Activated T-helper 9 cell treated with anti-CD3 and anti-CD28 coated beads, Interleukin-2, amount 50 U/mL, for 16 hours (primary cell): ENCODE measurements around the gene IPO13.

Experiments used
- DNase-seq: peaks from one replicate; pipeline ENCODE4 v3.0.0-alpha.2; 2020; ENCODE audit warnings: low read depth

The IPO13 gene

GRCh38 chr1:43952731-43953346, 6.1 kb downstream of the IPO13 start:
- no peak for DNase-seq

DNA sequence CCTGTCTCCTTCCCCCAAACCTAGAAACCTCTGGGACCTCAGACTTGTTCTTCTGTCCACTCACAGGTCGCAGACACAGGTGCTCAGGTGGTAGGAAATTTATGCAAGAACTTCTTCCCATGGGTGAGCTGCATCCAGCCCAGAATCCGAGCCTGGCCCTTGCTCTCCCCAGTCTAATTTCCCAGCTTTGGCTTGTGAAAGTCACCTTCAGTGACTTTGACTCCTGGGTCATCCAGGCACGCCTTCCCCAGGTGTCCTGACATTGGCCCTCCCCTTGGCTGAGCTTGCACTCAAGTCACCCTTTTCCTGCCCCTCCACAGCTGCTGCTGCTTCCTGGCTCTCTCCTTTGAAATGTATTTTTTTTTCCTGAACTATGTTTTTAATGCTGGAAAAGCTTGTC, 6.6 kb downstream of the IPO13 start:
- no peak for DNase-seq

- no peak for DNase-seq
Measured at GRCh38 chr1:43954036-43954435, 7.3 kb downstream of the IPO13 start.

DNA sequence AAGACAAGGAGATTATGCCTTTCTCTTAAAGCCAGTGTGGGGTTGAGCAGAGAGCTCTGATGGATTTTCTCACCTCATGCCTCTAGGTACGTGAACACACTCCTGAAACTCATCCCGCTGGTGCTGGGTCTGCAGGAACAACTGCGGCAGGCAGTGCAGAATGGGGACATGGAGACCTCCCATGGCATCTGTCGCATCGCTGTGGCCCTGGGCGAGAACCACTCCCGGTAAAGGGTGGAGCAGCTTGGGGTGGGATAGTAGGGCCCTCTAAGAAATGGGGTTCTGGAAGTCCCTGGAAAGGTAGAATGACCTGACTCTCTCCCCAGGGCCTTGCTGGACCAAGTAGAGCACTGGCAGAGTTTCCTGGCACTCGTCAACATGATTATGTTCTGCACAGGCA, 9.5 kb downstream of the IPO13 start:
- no peak for DNase-seq

DNA sequence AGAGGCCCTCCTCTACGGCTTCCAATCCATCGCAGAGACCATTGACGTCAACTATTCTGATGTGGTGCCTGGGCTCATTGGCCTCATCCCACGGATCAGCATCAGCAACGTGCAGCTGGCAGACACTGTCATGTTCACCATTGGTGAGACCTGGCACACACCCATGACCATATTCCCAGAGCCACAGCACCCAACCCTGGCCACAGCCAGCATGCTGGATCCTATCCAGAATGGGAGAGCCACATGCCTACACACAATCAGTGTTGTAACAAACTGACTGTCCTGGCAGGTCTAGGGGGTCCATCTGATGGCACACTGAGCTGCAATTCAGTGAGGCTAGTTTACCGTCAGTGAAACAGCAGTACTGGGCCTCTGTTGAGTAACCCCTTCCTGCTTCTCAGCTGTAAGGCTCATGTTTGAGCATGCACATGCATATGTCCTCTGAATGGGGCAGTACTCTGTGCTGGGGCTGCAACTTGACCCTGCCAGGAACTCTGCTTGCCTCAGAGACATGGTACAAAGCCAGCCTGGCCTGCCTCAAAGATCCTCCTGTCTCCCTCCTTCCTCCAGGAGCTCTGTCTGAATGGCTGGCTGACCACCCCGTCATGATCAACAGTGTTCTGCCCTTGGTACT, 10.8 kb downstream of the IPO13 start:
- DNase-seq: no peak

DNA sequence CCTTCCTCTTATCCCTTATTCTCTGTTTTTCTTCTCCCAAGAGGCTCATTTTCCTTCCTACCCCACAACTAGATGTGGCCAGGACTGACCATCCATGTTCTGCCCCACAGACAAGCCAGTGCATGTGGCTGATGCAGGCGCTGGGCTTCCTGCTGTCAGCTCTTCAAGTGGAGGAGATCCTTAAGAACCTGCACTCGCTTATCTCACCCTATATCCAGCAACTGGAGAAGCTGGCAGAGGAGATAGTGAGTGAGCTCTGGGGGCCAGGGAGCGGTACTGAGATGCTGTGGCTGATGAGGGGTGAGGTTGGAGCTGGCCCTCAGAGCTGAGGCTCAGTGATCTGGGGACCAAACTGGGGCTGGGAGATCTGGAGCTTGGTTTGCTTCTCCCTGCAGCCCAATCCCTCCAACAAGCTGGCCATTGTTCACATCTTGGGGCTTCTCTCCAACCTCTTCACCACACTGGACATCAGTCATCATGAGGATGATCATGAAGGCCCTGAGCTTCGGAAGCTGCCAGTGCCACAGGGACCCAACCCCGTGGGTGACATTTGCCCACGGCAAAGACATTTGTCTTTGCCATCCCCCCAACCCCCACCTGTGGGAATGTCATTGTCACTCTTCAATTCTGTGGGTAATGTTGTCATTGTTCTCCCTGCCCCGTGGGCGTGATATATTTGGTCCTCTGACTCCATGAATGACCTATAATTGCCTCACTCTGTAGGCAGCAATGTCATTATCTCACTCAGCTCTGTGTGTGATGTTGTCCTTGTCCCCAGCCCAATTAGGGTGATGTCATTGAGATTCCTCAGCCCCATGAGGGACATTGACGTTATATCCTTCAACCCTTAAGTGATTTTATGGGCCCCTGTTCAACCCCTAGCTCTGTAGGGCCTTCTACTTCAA, 11.9 kb downstream of the IPO13 start:
- no peak for DNase-seq

DNA sequence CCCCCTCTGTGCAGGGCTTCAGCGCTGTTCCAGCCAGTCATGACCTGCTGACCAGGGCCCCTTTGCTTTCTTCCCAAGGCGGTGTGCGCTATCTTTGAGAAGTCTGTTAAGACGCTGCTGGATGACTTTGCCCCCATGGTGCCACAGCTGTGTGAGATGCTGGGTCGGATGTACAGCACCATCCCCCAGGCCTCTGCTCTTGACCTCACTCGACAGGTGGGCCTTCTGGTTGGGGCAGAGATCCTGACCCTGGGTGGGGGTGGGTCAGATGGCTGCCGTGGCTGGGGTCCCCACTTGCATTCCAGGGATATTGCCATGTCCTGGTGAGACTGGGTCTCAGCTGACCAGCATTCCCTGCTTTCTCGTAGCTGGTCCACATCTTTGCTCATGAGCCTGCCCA, 14.0 kb downstream of the IPO13 start:
- no peak for DNase-seq

DNA sequence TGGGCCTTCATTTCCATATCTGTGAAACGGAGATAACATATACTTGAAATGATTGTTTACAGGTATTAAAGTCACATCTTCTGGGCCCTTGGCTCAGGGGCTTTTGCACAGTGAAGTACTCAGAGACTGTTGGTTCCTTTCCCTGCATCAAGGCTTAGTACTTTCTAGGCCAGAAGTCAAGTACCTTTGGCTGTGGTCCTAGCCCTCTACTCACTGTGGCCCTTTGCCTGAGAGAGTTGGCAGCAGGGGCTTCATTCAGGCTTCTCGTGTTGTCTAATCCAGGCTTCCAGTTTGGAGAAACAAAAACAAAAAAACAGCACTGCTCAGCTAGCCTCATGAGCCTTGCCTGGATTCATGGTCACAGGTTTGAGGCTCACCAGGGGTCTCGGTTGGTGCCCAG, 14.9 kb downstream of the IPO13 start:
- DNase-seq: no peak

- DNase-seq: no peak
Measured at GRCh38 chr1:43962324-43962723, 15.6 kb downstream of the IPO13 start.

DNA sequence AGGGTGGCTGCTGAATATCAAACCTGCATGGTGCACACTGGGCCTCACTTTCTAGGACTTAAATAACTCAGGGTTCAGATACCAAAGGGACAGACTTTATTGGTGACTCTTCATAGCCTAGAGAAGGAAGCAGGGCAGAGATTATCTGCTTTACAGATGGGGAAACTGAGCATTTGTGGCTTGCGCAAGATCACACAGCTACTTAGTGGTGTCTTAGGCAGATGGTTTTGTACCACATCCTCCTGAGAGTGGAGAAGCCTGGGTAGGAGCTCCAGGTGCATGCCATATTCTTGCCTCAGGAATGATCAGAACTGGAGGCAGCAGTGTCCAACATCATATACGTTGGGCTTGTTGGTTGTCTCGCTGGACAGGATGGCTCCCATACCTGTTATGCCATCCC, 16.3 kb downstream of the IPO13 start:
- DNase-seq: no peak

DNA sequence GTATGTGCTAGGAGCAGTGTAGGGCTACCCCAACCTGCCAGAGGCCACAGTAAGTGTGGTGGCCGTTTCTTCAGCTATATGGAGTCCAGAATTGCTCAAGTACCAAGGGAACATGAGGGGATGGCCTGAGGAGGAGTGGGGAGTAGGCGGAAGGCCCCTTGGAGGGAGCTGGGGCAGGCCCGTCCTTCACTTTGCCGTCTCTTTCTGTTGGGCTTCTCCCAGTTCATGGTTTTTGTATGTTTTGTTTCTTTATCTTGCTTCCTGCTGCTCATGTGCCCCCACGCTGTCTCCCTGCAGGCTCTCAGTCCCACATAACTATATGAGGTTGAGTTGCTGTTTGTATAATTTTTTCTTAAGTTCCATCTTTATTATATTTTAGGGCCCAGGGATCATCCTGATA, 17.1 kb downstream of the IPO13 start:
- DNase-seq: no peak

- no peak for DNase-seq
Measured at GRCh38 chr1:43965316-43965715, 18.6 kb downstream of the IPO13 start.

GRCh38 chr1:43968348-43968948, 21.7 kb downstream of the IPO13 start:
- DNase-seq: no peak

DNA sequence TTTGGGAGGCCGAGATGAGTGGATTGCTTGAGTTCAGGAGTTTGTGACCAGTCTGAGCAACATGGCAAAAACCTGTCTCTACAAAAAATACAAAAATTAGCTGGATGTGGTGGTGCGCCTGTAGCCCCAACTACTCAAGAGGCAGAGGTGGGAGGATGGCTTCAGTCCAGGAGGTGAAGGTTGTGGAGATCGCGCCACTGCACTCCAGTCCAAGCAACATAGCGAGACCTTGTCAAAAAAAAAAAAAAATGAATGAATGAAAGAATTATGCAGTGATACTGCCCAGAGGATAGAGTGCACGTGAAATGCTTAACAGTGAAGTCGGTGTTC, 22.6 kb downstream of the IPO13 start:
- no peak for DNase-seq

DNA sequence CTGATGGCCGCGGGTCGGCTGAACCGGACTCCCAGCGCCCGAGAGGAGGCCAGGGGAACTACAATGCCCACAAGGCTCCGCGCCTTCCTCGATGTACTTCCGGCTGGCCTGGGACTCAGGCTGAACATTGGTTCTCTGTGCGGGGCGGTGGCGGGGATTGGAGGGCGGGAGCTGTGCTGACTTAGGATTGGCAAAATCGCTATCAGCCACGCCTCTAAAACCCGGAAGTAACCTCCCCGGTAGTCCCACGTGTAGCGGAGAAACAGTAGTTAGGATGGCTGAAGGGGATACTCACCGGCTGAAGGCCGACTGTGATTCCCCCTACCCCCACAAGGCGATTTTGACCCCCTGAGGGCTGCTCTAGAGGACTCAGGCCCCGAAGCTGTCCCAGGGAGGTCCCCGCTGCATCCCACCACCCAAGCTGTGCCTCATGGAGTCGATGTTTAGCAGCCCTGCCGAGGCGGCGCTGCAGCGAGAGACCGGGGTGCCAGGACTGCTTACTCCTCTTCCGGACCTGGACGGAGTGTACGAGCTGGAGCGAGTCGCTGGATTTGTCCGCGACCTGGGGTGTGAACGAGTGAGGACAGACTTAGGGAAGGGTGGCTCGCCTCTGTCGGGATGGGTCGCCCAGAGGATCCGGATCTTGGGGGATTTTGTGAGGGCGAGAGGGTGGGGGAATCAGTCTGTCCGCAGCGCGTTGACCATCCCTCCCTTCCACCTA, 23.2 kb downstream of the IPO13 start, which contains the start of gene DPH2:
DPH2 (plus strand) TSS at position 265 of the 721 bp plus-strand sequence; CDS start at position 431, 166 bp downstream.
- DNase-seq: peak; percentile 94

- no peak for DNase-seq
Measured at GRCh38 chr1:43970502-43970901, 23.8 kb downstream of the IPO13 start.

DNA sequence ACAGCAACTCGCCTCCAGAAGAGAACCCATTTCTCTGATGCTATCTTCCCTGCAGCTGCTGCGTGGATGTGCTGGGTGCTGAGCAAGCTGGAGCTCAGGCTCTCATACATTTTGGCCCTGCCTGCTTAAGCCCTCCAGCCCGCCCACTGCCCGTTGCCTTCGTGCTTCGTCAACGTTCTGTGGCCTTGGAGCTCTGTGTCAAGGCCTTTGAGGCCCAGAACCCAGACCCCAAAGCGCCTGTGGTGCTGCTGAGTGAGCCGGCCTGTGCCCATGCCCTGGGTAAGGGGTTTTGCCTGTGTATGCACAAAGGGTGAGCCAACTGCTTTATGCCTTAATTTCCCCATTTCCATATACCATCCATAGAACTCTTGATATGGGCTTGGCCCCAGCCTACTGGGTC, 24.2 kb downstream of the IPO13 start:
- DNase-seq: no peak

DNA sequence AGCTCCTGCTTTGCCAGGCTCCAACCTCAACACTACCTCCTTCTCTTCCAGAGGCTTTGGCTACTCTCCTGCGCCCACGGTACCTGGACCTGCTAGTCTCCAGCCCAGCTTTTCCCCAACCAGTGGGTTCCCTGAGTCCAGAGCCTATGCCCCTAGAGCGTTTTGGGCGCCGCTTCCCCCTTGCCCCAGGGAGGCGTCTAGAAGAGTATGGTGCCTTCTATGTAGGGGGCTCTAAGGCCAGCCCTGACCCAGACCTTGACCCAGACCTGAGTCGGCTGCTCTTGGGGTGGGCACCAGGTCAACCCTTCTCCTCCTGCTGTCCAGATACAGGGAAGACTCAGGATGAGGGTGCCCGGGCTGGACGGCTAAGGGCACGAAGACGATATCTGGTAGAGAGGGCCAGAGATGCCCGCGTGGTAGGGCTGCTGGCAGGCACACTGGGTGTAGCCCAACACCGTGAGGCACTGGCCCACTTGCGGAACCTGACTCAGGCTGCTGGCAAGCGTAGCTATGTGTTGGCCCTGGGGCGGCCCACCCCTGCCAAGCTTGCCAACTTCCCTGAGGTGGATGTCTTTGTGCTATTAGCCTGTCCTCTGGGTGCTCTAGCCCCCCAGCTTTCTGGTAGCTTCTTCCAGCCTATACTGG, 24.7 kb downstream of the IPO13 start:
- DNase-seq: no peak

DNA sequence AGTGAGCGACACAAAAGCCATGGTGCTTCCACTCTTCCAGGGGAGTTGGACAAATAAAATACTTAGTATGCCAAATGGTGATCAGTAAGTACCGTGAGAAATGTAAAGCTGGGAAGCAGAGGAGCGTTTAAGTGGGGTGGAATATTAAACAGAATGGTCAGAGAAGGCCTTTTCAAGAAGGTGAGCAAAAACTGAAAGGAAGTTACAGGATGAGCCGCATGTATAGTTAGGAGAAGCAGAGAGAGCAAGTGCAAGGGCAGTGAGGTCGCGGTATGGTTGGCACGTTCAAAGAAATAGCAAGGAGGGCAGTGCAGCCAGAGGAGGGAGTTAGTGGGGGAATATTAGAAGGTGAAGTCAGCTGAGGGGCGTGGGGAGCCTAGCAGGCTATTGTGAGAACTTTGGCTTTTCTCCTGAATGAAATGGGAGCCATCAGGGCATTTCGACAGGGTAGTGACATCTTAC, 27.3 kb downstream of the IPO13 start:
- no peak for DNase-seq

GRCh38 chr1:43974443-43975248, 27.9 kb downstream of the IPO13 start, which contains the start of gene ATP6V0B:
Gene ATP6V0B, plus strand, starts transcription at chr1:43974960. Its CDS starts 81 bp downstream, at chr1:43975041.
- peak; percentile 93 for DNase-seq
